ENCODE measurements around the gene KMT2E.
A peak's percentile ranks its signal among the peaks of the same experiment; 100 is the strongest.

The KMT2E gene

DNA sequence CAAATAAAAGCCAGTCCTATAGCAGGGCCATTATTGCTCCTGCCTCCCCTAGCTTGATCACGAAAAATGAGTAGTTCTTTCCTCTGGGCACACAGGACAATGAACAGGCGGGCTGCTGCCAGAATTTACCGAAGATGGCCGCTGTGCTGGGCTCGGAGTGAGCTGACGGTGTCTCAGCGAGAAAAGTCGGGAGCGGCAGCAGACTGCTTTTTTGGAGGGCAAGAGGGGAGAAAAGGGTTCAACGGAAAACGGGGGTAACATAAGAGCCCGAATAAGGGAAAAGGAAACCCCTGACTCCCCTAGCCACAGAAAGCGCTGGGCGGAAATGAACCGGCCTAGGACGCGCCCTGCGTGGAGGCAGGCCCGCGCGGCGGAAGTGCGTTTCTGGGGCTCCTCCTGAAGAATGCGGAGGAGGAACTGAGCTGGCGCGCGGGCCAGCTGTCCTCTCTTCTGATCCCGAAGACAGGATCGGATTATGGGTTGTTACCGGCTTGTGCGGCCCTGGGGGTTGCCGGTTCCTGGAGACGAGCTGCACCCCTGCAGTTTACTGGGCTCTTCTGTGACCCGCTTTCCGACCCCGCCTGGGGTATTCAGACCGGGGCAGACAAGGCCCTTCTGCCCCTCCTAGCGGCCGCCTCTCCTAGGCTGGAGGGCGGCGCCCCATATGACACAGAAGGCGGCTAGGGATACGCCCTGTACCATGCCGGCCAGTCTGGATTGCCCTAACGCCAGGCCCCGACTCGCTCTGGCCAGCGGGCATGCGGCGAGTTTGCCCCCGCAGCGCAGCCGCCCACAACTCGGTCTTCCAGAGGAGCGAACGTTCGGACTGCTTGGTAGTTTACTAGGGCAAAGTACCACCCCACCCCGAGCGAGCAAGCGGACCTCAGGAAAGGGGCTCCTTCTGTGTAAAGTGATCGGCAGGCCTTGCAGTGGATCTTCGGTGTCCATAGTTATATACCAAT is 30.1 kb upstream of the KMT2E start (continued):
- TF ChIP-seq, protein P1, sequence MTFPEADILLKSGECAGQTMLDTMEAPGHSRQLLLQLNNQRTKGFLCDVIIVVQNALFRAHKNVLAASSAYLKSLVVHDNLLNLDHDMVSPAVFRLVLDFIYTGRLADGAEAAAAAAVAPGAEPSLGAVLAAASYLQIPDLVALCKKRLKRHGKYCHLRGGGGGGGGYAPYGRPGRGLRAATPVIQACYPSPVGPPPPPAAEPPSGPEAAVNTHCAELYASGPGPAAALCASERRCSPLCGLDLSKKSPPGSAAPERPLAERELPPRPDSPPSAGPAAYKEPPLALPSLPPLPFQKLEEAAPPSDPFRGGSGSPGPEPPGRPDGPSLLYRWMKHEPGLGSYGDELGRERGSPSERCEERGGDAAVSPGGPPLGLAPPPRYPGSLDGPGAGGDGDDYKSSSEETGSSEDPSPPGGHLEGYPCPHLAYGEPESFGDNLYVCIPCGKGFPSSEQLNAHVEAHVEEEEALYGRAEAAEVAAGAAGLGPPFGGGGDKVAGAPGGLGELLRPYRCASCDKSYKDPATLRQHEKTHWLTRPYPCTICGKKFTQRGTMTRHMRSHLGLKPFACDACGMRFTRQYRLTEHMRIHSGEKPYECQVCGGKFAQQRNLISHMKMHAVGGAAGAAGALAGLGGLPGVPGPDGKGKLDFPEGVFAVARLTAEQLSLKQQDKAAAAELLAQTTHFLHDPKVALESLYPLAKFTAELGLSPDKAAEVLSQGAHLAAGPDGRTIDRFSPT (tag by site-specific recombination; IDR thresholded peaks at IDR 0.05), result peak; percentile 90
- TF ChIP-seq ZNF354C (tag by site-specific recombination; IDR thresholded peaks at IDR 0.05; ENCODE audit: borderline replicate concordance, low read depth) (no peak), ZNF211 (tag by site-specific recombination; IDR thresholded peaks at IDR 0.05; ENCODE audit: low read depth) (no peak), SP7 (tag by site-specific recombination; IDR thresholded peaks at IDR 0.05) (peak; percentile 69; the same call in 1 of the 2 replicates), ZNF776 (tag by site-specific recombination; IDR thresholded peaks at IDR 0.05; ENCODE audit: borderline replicate concordance) (no peak), ZNF239 (tag by site-specific recombination; IDR thresholded peaks at IDR 0.05) (no peak), ZNF146 (tag by site-specific recombination; IDR thresholded peaks at IDR 0.05) (0 out of 2 replicates have a peak, but pooled peaks have one; percentile 13), KLF7 (tag by site-specific recombination; IDR thresholded peaks at IDR 0.05; ENCODE audit: borderline replicate concordance) (peak; percentile 98), ZNF121 (tag by site-specific recombination; IDR thresholded peaks at IDR 0.05) (no peak), ZNF600 (tag by site-specific recombination; IDR thresholded peaks at IDR 0.05) (peak; percentile 92), ZBTB8A (tag by site-specific recombination; IDR thresholded peaks at IDR 0.05) (peak; percentile 93), ZNF48 (tag by site-specific recombination; IDR thresholded peaks at IDR 0.05) (no peak), ZNF521 (tag by site-specific recombination; IDR thresholded peaks at IDR 0.05) (no peak), ZBTB20 (tag by site-specific recombination; IDR thresholded peaks at IDR 0.05) (peak; percentile 86), ZFP69B (tag by site-specific recombination; IDR thresholded peaks at IDR 0.05) (no peak), GFI1B (tag by site-specific recombination; IDR thresholded peaks at IDR 0.05) (no peak), ZNF169 (tag by site-specific recombination; IDR thresholded peaks at IDR 0.05) (no peak), ZSCAN23 (tag by site-specific recombination; IDR thresholded peaks at IDR 0.05) (no peak), ZNF302 (tag by site-specific recombination; IDR thresholded peaks at IDR 0.05; ENCODE audit: low read depth) (no peak), ZNF274 (IDR thresholded peaks at IDR 0.05; ENCODE audit: low read length) (no peak), ZNF274 (tag by site-specific recombination; IDR thresholded peaks at IDR 0.05; ENCODE audit: borderline replicate concordance) (no peak), SALL2 (tag by site-specific recombination; IDR thresholded peaks at IDR 0.05; ENCODE audit: borderline replicate concordance) (no peak), ZNF626 (tag by site-specific recombination; IDR thresholded peaks at IDR 0.05) (no peak), ZNF133 (tag by site-specific recombination; IDR thresholded peaks at IDR 0.05) (no peak)
- TF ChIP-seq, protein P2, sequence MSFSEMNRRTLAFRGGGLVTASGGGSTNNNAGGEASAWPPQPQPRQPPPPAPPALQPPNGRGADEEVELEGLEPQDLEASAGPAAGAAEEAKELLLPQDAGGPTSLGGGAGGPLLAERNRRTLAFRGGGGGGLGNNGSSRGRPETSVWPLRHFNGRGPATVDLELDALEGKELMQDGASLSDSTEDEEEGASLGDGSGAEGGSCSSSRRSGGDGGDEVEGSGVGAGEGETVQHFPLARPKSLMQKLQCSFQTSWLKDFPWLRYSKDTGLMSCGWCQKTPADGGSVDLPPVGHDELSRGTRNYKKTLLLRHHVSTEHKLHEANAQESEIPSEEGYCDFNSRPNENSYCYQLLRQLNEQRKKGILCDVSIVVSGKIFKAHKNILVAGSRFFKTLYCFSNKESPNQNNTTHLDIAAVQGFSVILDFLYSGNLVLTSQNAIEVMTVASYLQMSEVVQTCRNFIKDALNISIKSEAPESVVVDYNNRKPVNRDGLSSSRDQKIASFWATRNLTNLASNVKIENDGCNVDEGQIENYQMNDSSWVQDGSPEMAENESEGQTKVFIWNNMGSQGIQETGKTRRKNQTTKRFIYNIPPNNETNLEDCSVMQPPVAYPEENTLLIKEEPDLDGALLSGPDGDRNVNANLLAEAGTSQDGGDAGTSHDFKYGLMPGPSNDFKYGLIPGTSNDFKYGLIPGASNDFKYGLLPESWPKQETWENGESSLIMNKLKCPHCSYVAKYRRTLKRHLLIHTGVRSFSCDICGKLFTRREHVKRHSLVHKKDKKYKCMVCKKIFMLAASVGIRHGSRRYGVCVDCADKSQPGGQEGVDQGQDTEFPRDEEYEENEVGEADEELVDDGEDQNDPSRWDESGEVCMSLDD (tag by site-specific recombination; IDR thresholded peaks at IDR 0.05), result peak; percentile 95
- TF ChIP-seq, protein P3, sequence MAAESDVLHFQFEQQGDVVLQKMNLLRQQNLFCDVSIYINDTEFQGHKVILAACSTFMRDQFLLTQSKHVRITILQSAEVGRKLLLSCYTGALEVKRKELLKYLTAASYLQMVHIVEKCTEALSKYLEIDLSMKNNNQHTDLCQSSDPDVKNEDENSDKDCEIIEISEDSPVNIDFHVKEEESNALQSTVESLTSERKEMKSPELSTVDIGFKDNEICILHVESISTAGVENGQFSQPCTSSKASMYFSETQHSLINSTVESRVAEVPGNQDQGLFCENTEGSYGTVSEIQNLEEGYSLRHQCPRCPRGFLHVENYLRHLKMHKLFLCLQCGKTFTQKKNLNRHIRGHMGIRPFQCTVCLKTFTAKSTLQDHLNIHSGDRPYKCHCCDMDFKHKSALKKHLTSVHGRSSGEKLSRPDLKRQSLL (tag by site-specific recombination; IDR thresholded peaks at IDR 0.05), result no peak
- TF ChIP-seq, protein P4, sequence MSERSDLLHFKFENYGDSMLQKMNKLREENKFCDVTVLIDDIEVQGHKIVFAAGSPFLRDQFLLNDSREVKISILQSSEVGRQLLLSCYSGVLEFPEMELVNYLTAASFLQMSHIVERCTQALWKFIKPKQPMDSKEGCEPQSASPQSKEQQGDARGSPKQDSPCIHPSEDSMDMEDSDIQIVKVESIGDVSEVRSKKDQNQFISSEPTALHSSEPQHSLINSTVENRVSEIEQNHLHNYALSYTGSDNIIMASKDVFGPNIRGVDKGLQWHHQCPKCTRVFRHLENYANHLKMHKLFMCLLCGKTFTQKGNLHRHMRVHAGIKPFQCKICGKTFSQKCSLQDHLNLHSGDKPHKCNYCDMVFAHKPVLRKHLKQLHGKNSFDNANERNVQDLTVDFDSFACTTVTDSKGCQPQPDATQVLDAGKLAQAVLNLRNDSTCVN (tag by site-specific recombination; optimal IDR thresholded peaks at IDR 0.05), result peak; percentile 74
- TF ChIP-seq, protein P5, sequence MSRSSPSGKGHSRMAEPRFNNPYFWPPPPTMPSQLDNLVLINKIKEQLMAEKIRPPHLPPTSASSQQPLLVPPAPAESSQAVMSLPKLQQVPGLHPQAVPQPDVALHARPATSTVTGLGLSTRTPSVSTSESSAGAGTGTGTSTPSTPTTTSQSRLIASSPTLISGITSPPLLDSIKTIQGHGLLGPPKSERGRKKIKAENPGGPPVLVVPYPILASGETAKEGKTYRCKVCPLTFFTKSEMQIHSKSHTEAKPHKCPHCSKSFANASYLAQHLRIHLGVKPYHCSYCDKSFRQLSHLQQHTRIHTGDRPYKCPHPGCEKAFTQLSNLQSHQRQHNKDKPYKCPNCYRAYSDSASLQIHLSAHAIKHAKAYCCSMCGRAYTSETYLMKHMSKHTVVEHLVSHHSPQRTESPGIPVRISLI (tag by site-specific recombination; IDR thresholded peaks at IDR 0.05), result no peak

All from HEK293 (cell line).